Measurements from ENCODE around the gene SRCAP. TPM values are rescaled to one million over a fixed set of nuclear protein-coding genes. Genes with fewer than 3 reads are reported as not detected.

SRCAP gene
- polyA plus RNA-seq, 1 donor (not counting 4 experiments of a cell fraction or from before 2014, with no cell fraction given), result 1.4 TPM

DNA sequence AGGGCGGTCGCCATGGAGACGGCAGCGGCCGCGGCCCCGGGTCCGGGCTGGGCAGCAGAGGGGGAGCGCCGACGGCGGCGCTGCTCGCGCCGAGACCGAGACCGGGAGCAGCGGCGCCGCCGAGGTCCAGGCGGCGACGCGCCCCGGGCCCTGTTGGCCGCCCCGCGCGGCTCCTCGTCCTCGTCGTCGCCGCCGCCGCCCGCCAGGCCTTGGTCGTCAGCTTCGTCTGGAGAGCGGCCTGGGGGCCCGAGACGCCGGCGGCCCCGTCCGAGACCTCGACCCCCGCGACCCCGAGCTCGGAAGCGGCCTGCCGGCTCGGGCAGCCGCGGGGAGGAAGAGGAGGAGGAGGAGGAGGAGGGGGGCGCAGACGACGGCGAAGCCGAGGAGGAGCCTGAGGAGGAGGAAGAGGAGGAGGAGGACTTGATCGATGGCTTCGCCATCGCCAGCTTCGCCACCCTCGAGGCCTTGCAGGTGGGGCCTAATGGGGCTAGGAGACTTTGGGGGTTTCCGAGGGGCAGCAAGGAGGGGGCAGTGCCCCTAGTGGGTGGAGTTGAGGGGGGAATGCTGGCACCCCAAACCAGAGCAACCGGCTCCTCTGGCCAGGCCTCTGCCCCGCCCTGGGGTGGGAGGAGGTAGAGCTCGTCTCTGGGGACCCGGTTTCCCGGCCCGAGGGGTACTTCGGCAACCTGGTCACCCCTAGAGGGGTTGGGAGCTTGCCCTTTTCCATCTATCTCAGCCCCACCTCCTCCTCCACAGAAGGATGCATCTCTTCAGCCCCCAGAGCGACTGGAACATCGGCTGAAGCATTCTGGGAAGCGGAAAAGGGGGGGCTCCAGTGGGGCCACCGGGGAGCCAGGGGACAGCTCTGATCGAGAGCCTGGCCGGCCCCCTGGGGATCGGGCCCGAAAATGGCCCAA, 39.2 kb upstream of the SRCAP start:
- TF ChIP-seq EZH2 (IDR thresholded peaks at IDR 0.05; ENCODE audit: low read length), result no peak
- TF ChIP-seq CTCF (optimal IDR thresholded peaks at IDR 0.05 in 1 of 3, IDR thresholded peaks at IDR 0.05 in 1 of 3, conservative IDR thresholded peaks at IDR 0.05 in 1 of 3; ENCODE audit: extremely low read depth in 1 of 3, insufficient read depth in 2 of 3, low read length in 3 of 3), result peak in 1 of 3 experiments; percentile 0
- DNase-seq (ENCODE audit: low read depth, low spot score) (no peak), FAIRE-seq (no peak)
- no peaks in the 10 kb centered on the region for H3K9me1 ChIP-seq (ENCODE audit: control insufficient read depth, extremely low read depth, insufficient read depth, low read length)
- H4K20me1 ChIP-seq (ENCODE audit: control insufficient read depth, extremely low read depth, insufficient read depth, low read length), result no peaks in the 10 kb centered on the region
- dilution Hi-C loops (cut with MboI; ENCODE audit: extremely low pct_ligation_motif_present, low sequenced_read_pairs), result no loop called here
- peaks cover 39 to 41% of the 10 kb centered on the region in 2 experiments for H3K36me3 ChIP-seq (ENCODE audit: control insufficient read depth in 2 of 2, extremely low read depth in 1 of 2, insufficient read depth in 2 of 2, low read length in 2 of 2)
- no peaks in the 10 kb centered on the region for H3K9me3 ChIP-seq (ENCODE audit: control insufficient read depth, low read depth, low read length)
- H3K4me2 ChIP-seq (ENCODE audit: control insufficient read depth, extremely low read depth, insufficient read depth, low read depth, low read length), result peak overlapping the region; percentile 91
- H3K27ac ChIP-seq (ENCODE audit: control insufficient read depth, insufficient read depth, low read length), result peak overlapping the region; percentile 100
- H3K9ac ChIP-seq (ENCODE audit: control insufficient read depth, extremely low read depth, insufficient read depth, low read length), result peak overlapping the region; percentile 99
- peak overlapping the region; percentile 58 for H2AFZ ChIP-seq (ENCODE audit: control insufficient read depth, low read length)
- no peaks in the 10 kb centered on the region for H3K27me3 ChIP-seq (ENCODE audit: control insufficient read depth, extremely low read depth, insufficient read depth, low read length)
- peaks cover 24% of the 10 kb centered on the region for H3K4me1 ChIP-seq (ENCODE audit: control insufficient read depth, extremely low read depth, insufficient read depth, low read length)
- H3K79me2 ChIP-seq (ENCODE audit: control insufficient read depth, insufficient read depth, low read length), result peaks cover 46% of the 10 kb centered on the region
- peak overlapping the region; percentile 87 to 97 (median 90) for H3K4me3 ChIP-seq (ENCODE audit: control insufficient read depth in 2 of 3, extremely low read depth in 1 of 3, insufficient read depth in 2 of 3, low read depth in 1 of 3, low read length in 3 of 3)

DNA sequence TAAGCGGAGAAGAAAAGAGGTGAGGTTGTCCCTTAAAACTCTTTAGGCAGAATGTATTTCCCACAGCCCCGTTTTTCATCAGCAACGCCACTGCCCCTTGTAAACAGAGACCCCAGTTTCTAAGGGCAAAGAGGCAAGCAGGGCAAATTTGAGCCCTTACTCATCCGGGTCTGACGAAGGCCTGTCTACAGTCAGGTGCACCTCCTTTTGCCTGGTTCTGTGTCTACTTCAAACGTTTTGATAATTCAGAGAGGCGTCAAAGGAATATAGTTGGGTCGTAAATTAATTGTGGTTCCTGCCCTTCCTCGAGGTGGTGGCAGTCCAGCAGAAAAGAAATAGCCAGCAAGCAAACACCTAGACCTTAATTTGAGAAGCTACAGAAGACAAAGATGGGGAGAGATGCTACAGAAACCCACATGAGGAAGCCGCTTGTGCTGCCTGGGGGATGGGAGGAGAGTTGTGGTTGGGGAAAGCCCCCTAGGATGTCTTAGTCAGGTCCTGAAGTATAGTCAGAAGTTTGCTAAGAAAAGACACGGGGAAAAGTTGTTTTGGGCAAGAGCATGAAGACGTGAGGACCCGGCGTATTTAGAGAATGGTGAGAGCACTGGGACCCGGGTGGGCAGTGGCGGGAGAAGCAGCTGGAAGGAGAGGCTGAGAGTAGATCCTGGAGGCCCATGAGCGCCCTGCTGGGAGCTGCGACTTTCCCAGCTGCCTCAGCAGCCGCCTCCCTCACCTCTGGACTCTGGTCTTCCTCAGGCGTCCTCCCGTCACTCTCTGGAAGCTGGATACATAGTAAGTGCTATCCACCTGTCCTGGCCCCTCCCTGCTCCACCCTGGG, 38.3 kb upstream of the SRCAP start:
- dilution Hi-C loops (cut with MboI; ENCODE audit: extremely low pct_ligation_motif_present, low sequenced_read_pairs), result no loop called here
- Histone ChIP-seq H3K9me1 (ENCODE audit: control insufficient read depth, extremely low read depth, insufficient read depth, low read length) (no peaks in the 10 kb centered on the region), H4K20me1 (ENCODE audit: control insufficient read depth, extremely low read depth, insufficient read depth, low read length) (no peaks in the 10 kb centered on the region), H2AFZ (ENCODE audit: control insufficient read depth, low read length) (no peak overlapping the region), H3K4me2 (ENCODE audit: control insufficient read depth, extremely low read depth, insufficient read depth, low read depth, low read length) (peak overlapping the region; percentile 91), H3K4me1 (ENCODE audit: control insufficient read depth, extremely low read depth, insufficient read depth, low read length) (peaks cover 24% of the 10 kb centered on the region), H3K4me3 (ENCODE audit: control insufficient read depth in 2 of 3, extremely low read depth in 1 of 3, insufficient read depth in 2 of 3, low read depth in 1 of 3, low read length in 3 of 3) (peak overlapping the region; percentile 87 to 97 (median 90)), H3K79me2 (ENCODE audit: control insufficient read depth, insufficient read depth, low read length) (peaks cover 50% of the 10 kb centered on the region), H3K9me3 (ENCODE audit: control insufficient read depth, low read depth, low read length) (no peaks in the 10 kb centered on the region), H3K27me3 (ENCODE audit: control insufficient read depth, extremely low read depth, insufficient read depth, low read length) (no peaks in the 10 kb centered on the region), H3K9ac (ENCODE audit: control insufficient read depth, extremely low read depth, insufficient read depth, low read length) (peak overlapping the region; percentile 99), H3K27ac (ENCODE audit: control insufficient read depth, insufficient read depth, low read length) (peak overlapping the region; percentile 100), H3K36me3 (ENCODE audit: control insufficient read depth in 2 of 2, extremely low read depth in 1 of 2, insufficient read depth in 2 of 2, low read length in 2 of 2) (peaks cover 40 to 41% of the 10 kb centered on the region in 2 experiments)
- no peak for TF ChIP-seq EZH2 (IDR thresholded peaks at IDR 0.05; ENCODE audit: low read length)
- no peak for TF ChIP-seq CTCF (optimal IDR thresholded peaks at IDR 0.05 in 1 of 3, IDR thresholded peaks at IDR 0.05 in 1 of 3, conservative IDR thresholded peaks at IDR 0.05 in 1 of 3; ENCODE audit: extremely low read depth in 1 of 3, insufficient read depth in 2 of 3, low read length in 3 of 3)
- FAIRE-seq, result no peak
- no peak for DNase-seq (ENCODE audit: low read depth, low spot score)

Data from keratinocyte (primary cell).